Neural crest cell (in vitro differentiated cells): Measurements from ENCODE around the gene INTS14. TPM values are rescaled to one million over a fixed set of nuclear protein-coding genes. Genes with fewer than 3 reads are reported as not detected.
A peak's percentile ranks its signal among the peaks of the same experiment; 100 is the strongest.

Experiments used
- DNase-seq: peaks from one replicate; pipeline ENCODE4 v3.0.0; 2021; ENCODE audit warnings: low read depth, mixed read lengths, low spot score
- H3K27ac Mint-ChIP-seq: one replicate; pipeline ENCODE4 v1.8.0; 2021; ENCODE audit warnings: mild to moderate bottlenecking, mixed read lengths; ENCODE audit not compliant: unreplicated experiment
- H3K27me3 Mint-ChIP-seq: 2 replicates; pipeline ENCODE4 v1.8.0; 2021; ENCODE audit warnings: low read depth, mild to moderate bottlenecking, mixed read lengths
- H3K36me3 Mint-ChIP-seq: 2 replicates; pipeline ENCODE4 v1.8.0; 2021; ENCODE audit warnings: low read depth, mild to moderate bottlenecking, mixed read lengths
- H3K4me1 Mint-ChIP-seq: 2 replicates; pipeline ENCODE4 v1.8.0; 2021; ENCODE audit warnings: mixed read lengths
- H3K4me3 Mint-ChIP-seq: one replicate; pipeline ENCODE4 v1.8.0; 2021; ENCODE audit warnings: mild to moderate bottlenecking, mixed read lengths
- H3K9me3 Mint-ChIP-seq: 2 replicates; pipeline ENCODE4 v1.8.0; 2021; ENCODE audit warnings: mixed read lengths
- CTCF ChIP-seq: fragments of 200-600 bp; sonication (generic); conservative IDR thresholded peaks from 2 replicates; pipeline ENCODE4 v1.5.0; 2021; ENCODE audit warnings: antibody characterized with exemption, mild to moderate bottlenecking
- total RNA-seq: library from RNA; stranded (reverse); gene quantifications from 2 replicates; pipeline ENCODE4 v1.2.1, GENCODE V29; 2021

INTS14 gene
- total RNA-seq, 1 donor from 2014 or later = 53.1 TPM

GRCh38 chr15:65645392-65645791 is 34.5 kb upstream of the INTS14 start:
- Mint-ChIP-seq H3K27me3 (no peaks in the 10 kb centered on the region), H3K4me1 (no peaks in the 10 kb centered on the region), H3K9me3 (no peaks in the 10 kb centered on the region), H3K36me3 (no peaks in the 10 kb centered on the region), H3K4me3 (no peak overlapping the region), H3K27ac (peak overlapping the region; percentile 75)
- no peak for TF ChIP-seq CTCF
- no peak for DNase-seq

- DNase-seq = no peak
- no peaks in the 10 kb centered on the region for H3K36me3 Mint-ChIP-seq
- no peaks in the 10 kb centered on the region for H3K27me3 Mint-ChIP-seq
- H3K4me1 Mint-ChIP-seq = no peaks in the 10 kb centered on the region
- H3K4me3 Mint-ChIP-seq = no peak overlapping the region
- no peak overlapping the region for H3K27ac Mint-ChIP-seq
- no peak for TF ChIP-seq CTCF
- no peaks in the 10 kb centered on the region for H3K9me3 Mint-ChIP-seq
These were observed 33.4 kb upstream of the INTS14 start for GRCh38 chr15:65644282-65644681.

GRCh38 chr15:65642594-65642993 is 31.7 kb upstream of the INTS14 start:
- DNase-seq = no peak
- Mint-ChIP-seq H3K27ac (no peak overlapping the region), H3K27me3 (no peaks in the 10 kb centered on the region), H3K4me3 (no peak overlapping the region), H3K4me1 (peaks cover 5% of the 10 kb centered on the region), H3K36me3 (no peaks in the 10 kb centered on the region), H3K9me3 (no peaks in the 10 kb centered on the region)
- no peak for TF ChIP-seq CTCF

- H3K4me3 Mint-ChIP-seq = no peak overlapping the region
- no peaks in the 10 kb centered on the region for H3K36me3 Mint-ChIP-seq
- no peaks in the 10 kb centered on the region for H3K9me3 Mint-ChIP-seq
- TF ChIP-seq CTCF = no peak
- DNase-seq = no peak
- no peaks in the 10 kb centered on the region for H3K27me3 Mint-ChIP-seq
- no peak overlapping the region for H3K27ac Mint-ChIP-seq
- peaks cover 5% of the 10 kb centered on the region for H3K4me1 Mint-ChIP-seq
These were observed 31.0 kb upstream of the INTS14 start for GRCh38 chr15:65641768-65642475.

- no peak overlapping the region for H3K4me3 Mint-ChIP-seq
- no peaks in the 10 kb centered on the region for H3K36me3 Mint-ChIP-seq
- no peak overlapping the region for H3K27ac Mint-ChIP-seq
- no peaks in the 10 kb centered on the region for H3K9me3 Mint-ChIP-seq
- H3K4me1 Mint-ChIP-seq = peaks cover 5% of the 10 kb centered on the region
- TF ChIP-seq CTCF = no peak
- DNase-seq = no peak
- no peaks in the 10 kb centered on the region for H3K27me3 Mint-ChIP-seq
These were observed 28.6 kb upstream of the INTS14 start for GRCh38 chr15:65639509-65639908.
